GM15510 (cell line): ENCODE results near the gene KRTAP5-6.

Experiments used
- POLR2A ChIP-seq: IDR thresholded peaks from 3 replicates; pipeline ENCODE4 v1.6.1; 2011; ENCODE audit warnings: borderline replicate concordance; ENCODE audit not compliant: insufficient read length; ENCODE audit errors: extremely low read depth

Gene KRTAP5-6

GRCh38 chr11:1673446-1674172, 23.4 kb upstream of the KRTAP5-6 start:
- no peak for TF ChIP-seq POLR2A

- no peak for TF ChIP-seq POLR2A
Measured at GRCh38 chr11:1674173-1675131, 22.5 kb upstream of the KRTAP5-6 start.

- no peak for TF ChIP-seq POLR2A
Measured at GRCh38 chr11:1675536-1676228, 21.3 kb upstream of the KRTAP5-6 start.

DNA sequence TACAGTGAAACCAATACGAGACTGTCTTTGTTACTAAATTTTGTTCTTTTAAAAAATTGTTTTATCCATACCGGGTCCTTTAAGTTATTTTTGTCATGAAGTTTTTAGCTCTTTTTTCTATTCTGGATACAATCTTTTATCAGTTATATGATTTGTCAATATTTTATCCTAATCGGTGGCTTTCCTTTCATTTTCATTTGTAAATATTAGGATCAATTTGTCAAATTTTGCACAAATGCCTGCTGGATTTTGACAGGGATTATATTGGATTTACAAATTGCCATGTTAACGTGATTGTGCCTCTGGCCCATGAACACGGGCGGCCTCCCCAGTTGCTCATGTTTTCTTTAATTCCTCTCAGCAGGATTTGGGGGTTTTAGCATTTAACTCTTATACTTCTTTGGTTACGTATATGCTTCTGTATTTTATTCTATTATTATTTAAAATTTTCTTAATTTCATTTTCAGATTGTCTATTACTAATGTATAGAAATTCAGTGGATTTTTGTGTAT, 20.7 kb upstream of the KRTAP5-6 start:
- TF ChIP-seq POLR2A, result no peak

DNA sequence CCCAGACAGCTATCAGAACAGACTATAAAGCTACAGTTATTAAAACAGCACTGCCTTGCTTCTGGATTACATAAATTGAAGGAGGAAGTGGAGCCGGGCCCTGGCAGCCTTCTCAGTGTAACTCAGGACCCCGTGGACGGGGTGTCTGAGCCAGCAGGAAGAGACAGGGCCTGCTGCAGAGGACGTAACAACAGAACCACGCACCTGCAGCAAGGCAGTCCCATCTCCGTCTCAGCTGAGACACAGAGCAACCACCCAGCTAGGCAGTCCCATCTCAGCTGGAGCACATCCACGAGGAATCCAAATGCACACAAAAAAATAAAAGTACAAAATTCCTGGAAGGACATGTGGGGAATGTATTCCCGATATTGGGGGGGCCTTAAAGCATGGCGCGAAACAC, 17.1 kb upstream of the KRTAP5-6 start:
- TF ChIP-seq POLR2A, result no peak

DNA sequence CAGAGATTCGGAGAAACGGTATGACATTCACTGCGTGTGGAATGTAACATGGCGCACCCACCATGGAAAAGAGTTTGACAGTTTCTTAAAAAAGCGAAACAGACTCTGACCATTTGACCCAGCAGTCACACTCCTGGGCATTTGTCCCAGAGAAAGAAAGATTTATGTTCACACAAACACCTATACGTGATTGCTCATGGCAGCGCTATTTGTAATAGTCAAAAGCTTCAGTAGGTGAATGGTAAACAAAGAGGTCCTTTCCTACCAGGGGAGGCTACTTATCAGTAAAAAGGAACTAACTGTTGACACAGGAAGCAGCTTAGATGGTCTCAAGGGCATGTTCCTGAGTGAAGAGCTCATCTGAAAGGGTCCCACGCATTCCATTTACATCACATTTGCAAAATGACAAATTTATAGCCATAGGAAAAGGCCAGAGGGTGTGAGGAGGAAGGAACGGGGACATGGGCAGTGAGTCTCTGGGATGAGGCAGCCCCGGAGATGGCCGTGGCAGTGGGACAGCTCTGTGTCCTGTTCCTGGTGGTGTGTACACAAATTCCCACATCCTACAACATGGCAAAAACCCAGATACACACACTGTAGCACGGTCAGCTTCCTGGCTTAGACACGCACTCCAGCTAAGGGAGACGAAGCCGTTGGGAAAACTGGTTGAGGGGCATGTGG, 14.6 kb upstream of the KRTAP5-6 start:
- TF ChIP-seq POLR2A, result no peak

DNA sequence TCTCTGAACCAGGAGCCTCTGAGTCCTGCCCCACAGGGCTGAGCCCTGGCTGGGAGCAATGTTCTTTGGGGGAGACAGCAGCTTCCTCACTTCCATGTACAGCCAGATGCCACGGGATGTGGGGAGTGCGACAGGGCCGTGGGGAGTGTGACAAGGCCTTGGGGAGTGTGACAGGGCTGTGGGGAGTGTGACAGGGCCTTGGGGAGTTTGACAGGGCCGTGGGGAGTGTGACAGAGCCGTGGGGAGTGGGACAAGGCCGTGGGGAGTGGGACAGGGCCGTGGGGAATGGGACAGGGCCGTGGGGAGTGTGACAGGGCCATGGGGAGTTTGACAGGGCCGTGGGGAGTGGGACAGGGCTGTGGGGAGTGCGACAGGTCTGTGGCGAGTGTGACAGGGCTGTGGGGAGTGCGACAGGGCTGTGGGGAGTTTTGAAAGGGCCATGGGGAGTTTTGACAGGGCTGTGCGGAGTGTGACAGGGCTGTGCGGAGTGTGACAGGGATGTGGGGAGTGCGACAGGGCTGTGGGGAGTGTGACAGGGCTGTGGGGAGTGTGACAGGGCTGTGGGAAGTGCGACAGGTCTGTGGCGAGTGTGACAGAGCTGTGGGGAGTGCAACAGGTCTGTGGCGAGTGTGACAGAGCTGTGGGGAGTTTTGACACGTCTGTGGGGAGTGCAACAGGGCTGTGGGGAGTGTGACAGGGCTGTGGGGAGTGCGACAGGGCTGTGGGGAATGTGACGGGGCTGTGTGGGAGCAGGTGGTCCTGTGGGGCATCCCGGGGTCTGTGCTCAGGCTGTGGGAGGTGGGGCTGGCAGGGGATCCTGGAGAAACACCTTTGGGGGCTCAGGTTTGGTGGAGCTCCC, 6.6 kb upstream of the KRTAP5-6 start:
- no peak for TF ChIP-seq POLR2A

GRCh38 chr11:1691026-1691877, 5.7 kb upstream of the KRTAP5-6 start:
- no peak for TF ChIP-seq POLR2A

DNA sequence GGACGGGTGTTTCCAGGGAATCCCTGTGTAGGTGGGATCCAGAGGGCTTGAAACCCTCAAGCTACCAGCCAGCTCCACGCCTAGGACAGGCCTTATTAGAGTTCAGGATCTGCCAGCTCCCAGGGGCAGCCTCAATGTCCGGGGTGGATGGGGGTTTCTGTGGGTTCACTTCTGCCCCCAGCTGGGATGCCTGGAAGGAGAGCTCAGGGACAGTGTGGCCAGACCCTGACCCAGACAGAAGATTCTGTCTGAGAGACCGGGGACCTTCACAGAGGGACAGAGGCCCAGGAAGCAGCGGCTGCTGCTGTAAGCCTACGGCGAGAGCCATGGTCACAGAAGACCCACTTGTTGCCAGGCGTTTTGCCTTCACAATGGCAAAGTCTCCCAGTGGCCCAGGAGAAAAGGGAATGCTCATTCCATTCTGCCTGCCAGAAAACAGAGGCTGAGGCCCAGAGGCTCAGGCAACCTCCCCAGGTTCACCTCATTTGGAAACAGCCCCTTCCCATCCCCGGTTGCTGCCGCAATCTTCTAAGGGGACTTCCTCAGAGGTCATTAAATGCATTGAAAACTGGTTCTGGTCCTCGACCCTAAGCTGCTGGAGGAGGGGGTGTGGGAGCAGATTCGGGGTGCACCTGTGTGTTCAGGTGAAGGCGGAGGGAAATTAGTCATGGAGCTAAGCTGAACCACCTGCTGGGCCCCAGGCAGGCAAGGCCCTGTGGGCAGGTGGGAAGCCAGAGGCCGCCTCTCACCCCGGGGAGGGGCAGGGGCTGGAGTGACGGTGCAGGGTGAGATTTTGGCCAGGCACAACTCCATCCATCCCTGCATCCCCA, 4.9 kb upstream of the KRTAP5-6 start:
- no peak for TF ChIP-seq POLR2A

- TF ChIP-seq POLR2A, result no peak
Measured at GRCh38 chr11:1692708-1693326, 4.2 kb upstream of the KRTAP5-6 start.

- no peak for TF ChIP-seq POLR2A
Measured at GRCh38 chr11:1693327-1694063, 3.5 kb upstream of the KRTAP5-6 start.
